Spleen (tissue), 11 donors: ENCODE results near the gene DIO3. TPM values are rescaled to one million over a fixed set of nuclear protein-coding genes. Genes with fewer than 3 reads are reported as not detected.
A peak's percentile ranks its signal among the peaks of the same experiment; 100 is the strongest.

Experiments used
- DNase-seq: peaks from one replicate; pipeline ENCODE4 v3.0.0-alpha.2; 2020
- H3K27ac ChIP-seq, 8 donors: fragments of 200-600 bp; sonication (generic) in 7 of 8; 1 replicate in 4 of 8; 2 replicates in 4 of 8; pipeline versions ENCODE4 v1.5.0 to v1.8.0; 2016 to 2021; ENCODE audit warnings: inconsistent platforms in 4 of 8, mild to moderate bottlenecking in 4 of 8, moderate library complexity in 1 of 8
- H3K27me3 ChIP-seq, 7 donors: fragments of 200-600 bp; sonication (generic) in 6 of 7; replicated peaks in 1 of 7; 1 replicate in 4 of 7; 2 replicates in 3 of 7; pipeline versions ENCODE4 v1.5.0 to v1.8.0; 2016 to 2021; ENCODE audit warnings: inconsistent platforms in 3 of 7, mild to moderate bottlenecking in 1 of 7
- H3K36me3 ChIP-seq, 6 donors: fragments of 200-600 bp; sonication (generic) in 5 of 6; 1 replicate in 4 of 6; 2 replicates in 2 of 6; pipeline versions ENCODE4 v1.5.0 to v1.8.0; 2016 to 2021; ENCODE audit warnings: inconsistent platforms in 2 of 6
- H3K4me1 ChIP-seq, 6 donors: fragments of 200-600 bp; sonication (generic) in 5 of 6; 1 replicate in 3 of 6; 2 replicates in 3 of 6; pipeline versions ENCODE4 v1.5.0 to v1.8.0; 2016 to 2021; ENCODE audit warnings: inconsistent platforms in 3 of 6
- H3K4me3 ChIP-seq, 8 donors: fragments of 200-600 bp; sonication (generic) in 7 of 8; 1 replicate in 4 of 8; 2 replicates in 4 of 8; pipeline versions ENCODE4 v1.5.0 to v1.8.0; 2016 to 2021; ENCODE audit warnings: inconsistent platforms in 4 of 8, mild to moderate bottlenecking in 4 of 8, moderate library complexity in 2 of 8
- H3K9me3 ChIP-seq, 8 donors: fragments of 200-600 bp; sonication (generic) in 7 of 8; 1 replicate in 4 of 8; 2 replicates in 4 of 8; pipeline versions ENCODE4 v1.5.0 to v1.8.0; 2016 to 2021; ENCODE audit warnings: inconsistent platforms in 4 of 8
- CTCF ChIP-seq, 11 experiments: fragments of 200-600 bp in 7 of 11; fragments of 450-650 bp in 4 of 11; sonication (generic) in 4 of 11; IDR thresholded peaks in 8 of 11; conservative IDR thresholded peaks in 3 of 11; 1 replicate in 7 of 11; 2 replicates in 4 of 11; pipeline versions ENCODE4 v1.4.0 to v1.8.0; 2016 to 2021; ENCODE audit warnings: antibody characterized with exemption in 11 of 11, inconsistent platforms in 4 of 11, mild to moderate bottlenecking in 1 of 11
- POLR2A ChIP-seq, 3 donors: fragments of 450-650 bp; IDR thresholded peaks; one replicate each; pipeline ENCODE4 v1.5.1; 2017; ENCODE audit warnings: antibody characterized with exemption in 3 of 3, mild to moderate bottlenecking in 1 of 3
- POLR2AphosphoS5 ChIP-seq, 3 donors: sonication (generic); formaldehyde crosslinking; IDR thresholded peaks; one replicate each; pipeline ENCODE4 v1.5.1; 2017; ENCODE audit warnings: antibody characterized with exemption in 3 of 3
- WGBS, 5 donors: extraction: QIAGEN DNeasy Blood & Tissue Kit in 3 of 5; methylation state at CpG; one replicate each; pipeline versions ENCODE4 v1.1.5 to v1.1.7; 2013 to 2018; 5-methylcytosine and 5-hydroxymethylcytosine counted together
- intact Hi-C: fragments of 100-400 bp; cut with DNase I; formaldehyde crosslinking; loops from one replicate; pipeline ENCODE4 v1.15.0; 2023; ENCODE audit warnings: low total_unique reads
- polyA plus RNA-seq, 3 donors: library from polyadenylated mRNA; stranded (reverse); fragments of 200-250 nt; gene quantifications; one replicate each; pipeline ENCODE4 v1.2.1, GENCODE V29; 2013
- total RNA-seq, 7 donors: library from RNA; depleted of rRNA in 3 of 7; stranded (reverse); fragments of >200 nt in 3 of 7; fragmentation: NEBNext Ultra II Directional in 4 of 7; extraction: Animal tissue kit (Norgen Biotek cat#: 25700) in 4 of 7; gene quantifications; one replicate each; pipeline versions ENCODE4 v1.1.0 to v1.2.1, GENCODE V29; 2016 to 2021
- donor health status: healthy with polysubstance abuse.
- donor health status: DM: no; HTN: no; CAD: no; lungs with moderate emphysema.
- donor health status: DM: no; HTN: no; CAD: no.
- donor health status: Bipolar disorder and iron deficiency.
- donor health status: healthy.
- donor health status: DM: no; HTN: no; CAD: no.
- donor health status: DM: yes; HTN: yes; CAD: no.

Gene DIO3
- total and polyA plus RNA-seq, 10 donors: 0.04 to 1.3 (median 0.37) TPM; not detected in 2

- Histone ChIP-seq H3K4me1 (peaks cover 0 to 39% (median 21%) of the 10 kb centered on the region in 6 donors), H3K36me3 (peaks cover 0 to 8% (median 0%) of the 10 kb centered on the region in 6 donors), H3K4me3 (peak overlapping the region in 1 of 8 donors; percentile 57), H3K9me3 (peaks cover 0 to 31% (median 13%) of the 10 kb centered on the region in 8 donors), H3K27me3 (peaks cover 13 to 97% (median 68%) of the 10 kb centered on the region in 7 donors), H3K27ac (no peak overlapping the region)
- intact Hi-C loops: no loop called here
- no peak for DNase-seq
- WGBS, 5 donors: 2 to 14% (median 9%) methylated on average over 7 to 106 of the region's 106 CpGs; no CpG with 5 or more reads in 1 of the 5 donors
- no peak for TF ChIP-seq POLR2AphosphoS5 (IDR thresholded peaks at IDR 0.05)
- TF ChIP-seq POLR2A (IDR thresholded peaks at IDR 0.05): no peak
- TF ChIP-seq CTCF (IDR thresholded peaks at IDR 0.05 in 8 of 11, conservative IDR thresholded peaks at IDR 0.05 in 3 of 11): no peak
Observed at GRCh38 chr14:101560534-101561113, 671 bp upstream of the DIO3 start.

- Histone ChIP-seq H3K36me3 (peaks cover 0 to 8% (median 0%) of the 10 kb centered on the region in 6 donors), H3K4me3 (peak overlapping the region in 1 of 8 donors; percentile 57), H3K4me1 (peaks cover 0 to 39% (median 21%) of the 10 kb centered on the region in 6 donors), H3K9me3 (peaks cover 0 to 31% (median 13%) of the 10 kb centered on the region in 8 donors), H3K27me3 (peaks cover 13 to 98% (median 80%) of the 10 kb centered on the region in 7 donors), H3K27ac (no peak overlapping the region)
- intact Hi-C loops: no loop called here
- no peak for TF ChIP-seq CTCF (IDR thresholded peaks at IDR 0.05 in 8 of 11, conservative IDR thresholded peaks at IDR 0.05 in 3 of 11)
- TF ChIP-seq POLR2A (IDR thresholded peaks at IDR 0.05): no peak
- no peak for TF ChIP-seq POLR2AphosphoS5 (IDR thresholded peaks at IDR 0.05)
- no peak for DNase-seq
- 68 to 84% (median 76%) methylated on average over 34 to 51 of the region's 51 CpGs for WGBS, 5 donors
Observed at GRCh38 chr14:101561897-101562490, 699 bp downstream of the DIO3 start.

GRCh38 chr14:101562659-101563351 lies 1.5 kb downstream of the DIO3 start:
- Histone ChIP-seq H3K27me3 (peaks cover 13 to 98% (median 79%) of the 10 kb centered on the region in 7 donors), H3K9me3 (peaks cover 0 to 31% (median 13%) of the 10 kb centered on the region in 8 donors), H3K4me3 (peak overlapping the region in 1 of 8 donors; percentile 57), H3K27ac (no peak overlapping the region), H3K36me3 (peaks cover 0 to 8% (median 0%) of the 10 kb centered on the region in 6 donors), H3K4me1 (peaks cover 0 to 39% (median 21%) of the 10 kb centered on the region in 6 donors)
- peak; percentile 71 for DNase-seq
- 5 to 13% (median 8%) methylated on average over 23 of the region's 23 CpGs for WGBS, 5 donors
- intact Hi-C loops: no loop called here
- TF ChIP-seq POLR2AphosphoS5 (IDR thresholded peaks at IDR 0.05) (peak; percentile 48 to 68 (median 66)), CTCF (IDR thresholded peaks at IDR 0.05 in 8 of 11, conservative IDR thresholded peaks at IDR 0.05 in 3 of 11) (no peak)

GRCh38 chr14:101563352-101563653 lies 2.0 kb downstream of the DIO3 start:
- peaks cover 13 to 95% (median 75%) of the 10 kb centered on the region in 7 donors for H3K27me3 ChIP-seq
- peak overlapping the region in 2 of 8 donors; percentile 11 to 42 for H3K4me3 ChIP-seq
- intact Hi-C loops: no loop called here
- TF ChIP-seq POLR2AphosphoS5 (IDR thresholded peaks at IDR 0.05): no peak
- TF ChIP-seq CTCF (IDR thresholded peaks at IDR 0.05 in 8 of 11, conservative IDR thresholded peaks at IDR 0.05 in 3 of 11): no peak
- no peak for TF ChIP-seq POLR2A (IDR thresholded peaks at IDR 0.05)
- DNase-seq: peak; percentile 37
- 2 to 10% (median 5%) methylated on average over 12 to 13 of the region's 13 CpGs for WGBS, 5 donors
- peaks cover 0 to 31% (median 13%) of the 10 kb centered on the region in 8 donors for H3K9me3 ChIP-seq
- peaks cover 0 to 8% (median 0%) of the 10 kb centered on the region in 6 donors for H3K36me3 ChIP-seq
- H3K4me1 ChIP-seq: peaks cover 0 to 39% (median 21%) of the 10 kb centered on the region in 6 donors
- no peak overlapping the region for H3K27ac ChIP-seq
